ENCODE data around the gene PRKAG2. TPM values are rescaled to one million over a fixed set of nuclear protein-coding genes. Genes with fewer than 3 reads are reported as not detected.

Gene PRKAG2
- total RNA-seq, 1 donor from 2014 or later: 20.8 TPM

- no peak for TF ChIP-seq CTCF (conservative IDR thresholded peaks at IDR 0.05; ENCODE audit: low read depth, low read length)
- no peak overlapping the region for H3K4me3 ChIP-seq (ENCODE audit: low read depth, low read length)
- DNase-seq (ENCODE audit: low read depth): no peak
These were observed 59.6 kb downstream of the PRKAG2 start for GRCh38 chr7:151817315-151817690.

DNA sequence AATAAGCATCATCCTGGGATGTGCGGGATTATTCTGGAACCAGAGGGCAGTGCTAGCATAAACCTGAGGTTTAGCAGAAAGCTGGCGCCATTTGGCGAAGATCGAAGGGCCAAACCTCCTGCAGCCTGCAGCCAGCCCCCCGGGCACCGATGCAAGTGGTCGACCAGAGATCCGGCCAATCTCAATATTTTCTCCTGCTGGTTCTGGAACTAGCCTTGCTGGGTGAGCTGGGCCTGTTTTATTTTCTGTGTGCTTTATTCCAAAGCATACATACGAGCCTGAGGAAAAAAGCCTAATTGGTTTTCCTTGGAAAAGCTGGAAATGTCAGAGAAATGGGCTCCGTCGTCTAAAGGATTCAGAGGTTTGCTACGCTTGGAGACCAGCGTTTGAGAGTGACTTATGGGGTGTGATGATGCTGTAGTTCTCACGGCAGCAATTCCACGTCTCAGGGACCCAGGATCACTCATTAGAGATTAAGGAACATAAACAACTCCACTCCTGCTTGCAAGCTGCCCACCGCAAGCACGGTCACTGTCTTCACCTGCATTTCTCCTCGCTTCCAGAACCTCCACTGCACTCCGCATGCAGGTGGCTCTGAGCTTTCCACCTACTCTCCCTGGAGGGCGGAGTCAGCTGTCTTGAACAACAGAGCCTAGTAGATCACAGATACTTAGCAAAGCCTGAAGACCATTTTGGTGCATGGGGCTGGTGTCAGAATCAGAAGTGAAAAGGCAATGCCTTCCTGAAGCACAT lies 60.2 kb downstream of the PRKAG2 start:
- TF ChIP-seq CTCF (conservative IDR thresholded peaks at IDR 0.05; ENCODE audit: low read depth, low read length): no peak
- no peak overlapping the region for H3K4me3 ChIP-seq (ENCODE audit: low read depth, low read length)
- DNase-seq (ENCODE audit: low read depth): no peak

DNA sequence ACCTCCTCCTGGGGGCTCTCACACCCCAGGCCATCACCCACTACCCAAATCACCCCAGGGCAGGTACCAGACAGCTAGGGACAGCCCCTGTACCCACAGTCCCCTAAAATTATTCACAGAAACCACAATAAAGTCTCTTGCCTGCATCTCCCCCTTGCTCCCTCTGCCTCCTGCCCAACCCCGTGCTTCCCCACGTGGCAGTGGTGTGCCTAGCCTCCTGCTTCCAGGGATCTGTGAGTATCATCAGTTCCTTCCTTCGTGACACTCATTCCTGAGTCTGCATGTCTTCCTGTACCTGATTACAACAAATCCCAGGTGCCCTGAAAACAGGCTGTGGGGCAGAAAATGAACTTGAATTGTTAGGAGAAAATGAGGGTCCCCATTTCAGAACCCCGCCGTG lies 61.5 kb downstream of the PRKAG2 start:
- no peak for DNase-seq (ENCODE audit: low read depth)
- TF ChIP-seq CTCF (conservative IDR thresholded peaks at IDR 0.05; ENCODE audit: low read depth, low read length): no peak
- H3K4me3 ChIP-seq (ENCODE audit: low read depth, low read length): no peak overlapping the region

DNA sequence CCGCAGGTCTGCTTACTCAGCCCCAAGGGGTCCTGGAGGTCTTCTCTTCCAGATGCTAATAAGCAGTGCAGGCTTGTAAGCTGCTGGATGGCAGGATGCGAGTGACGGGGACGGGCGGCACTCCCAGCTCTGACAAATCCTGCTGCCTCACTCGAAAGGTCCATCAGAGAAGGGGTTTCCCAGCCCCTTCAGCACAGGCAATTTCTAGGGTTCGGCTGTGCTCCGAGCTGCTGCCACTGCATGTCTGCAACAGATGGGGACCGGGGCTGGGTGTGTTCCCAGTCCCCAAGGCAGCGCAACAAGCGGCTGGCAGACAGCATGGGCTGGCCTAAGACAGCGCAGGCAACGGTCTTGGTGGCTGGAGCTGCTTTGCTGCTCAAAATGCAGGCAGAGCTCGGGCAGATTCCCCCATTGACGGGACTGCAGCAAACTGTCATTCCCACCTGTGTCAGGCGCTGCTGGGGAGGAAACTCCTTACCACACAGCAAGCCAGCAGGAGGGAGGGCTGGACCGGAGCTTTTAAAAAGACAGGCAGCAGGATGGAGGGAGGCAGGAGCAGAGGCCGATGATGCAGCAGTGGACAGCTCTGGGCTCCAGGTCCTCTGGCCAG lies 62.4 kb downstream of the PRKAG2 start:
- no peak for DNase-seq (ENCODE audit: low read depth)
- no peak for TF ChIP-seq CTCF (conservative IDR thresholded peaks at IDR 0.05; ENCODE audit: low read depth, low read length)
- H3K4me3 ChIP-seq (ENCODE audit: low read depth, low read length): no peak overlapping the region

GRCh38 chr7:151813997-151814396 lies 62.9 kb downstream of the PRKAG2 start:
- no peak for TF ChIP-seq CTCF (conservative IDR thresholded peaks at IDR 0.05; ENCODE audit: low read depth, low read length)
- DNase-seq (ENCODE audit: low read depth): no peak
- no peak overlapping the region for H3K4me3 ChIP-seq (ENCODE audit: low read depth, low read length)

GRCh38 chr7:151813445-151813844 lies 63.5 kb downstream of the PRKAG2 start:
- no peak overlapping the region for H3K4me3 ChIP-seq (ENCODE audit: low read depth, low read length)
- TF ChIP-seq CTCF (conservative IDR thresholded peaks at IDR 0.05; ENCODE audit: low read depth, low read length): no peak
- DNase-seq (ENCODE audit: low read depth): no peak

DNA sequence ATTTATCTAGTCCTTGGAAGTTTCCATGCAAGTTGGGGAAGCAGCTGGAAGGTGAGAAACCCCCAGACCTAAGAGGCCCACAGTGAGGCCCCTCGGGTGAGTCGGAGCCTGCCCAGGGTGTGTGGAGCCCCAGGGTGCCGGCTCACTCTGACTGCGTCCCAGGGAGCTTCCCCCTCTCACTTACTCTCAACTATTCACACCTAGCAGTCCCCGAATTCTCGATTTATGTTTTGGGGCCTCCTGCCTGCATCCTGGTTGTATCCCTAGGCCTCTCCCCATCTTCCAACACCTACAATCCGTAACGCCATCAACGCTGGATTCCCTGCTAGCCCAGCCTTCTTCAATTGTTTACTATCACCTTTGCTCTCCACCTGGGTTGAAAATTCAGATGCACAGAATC lies 63.9 kb downstream of the PRKAG2 start:
- DNase-seq (ENCODE audit: low read depth): no peak
- TF ChIP-seq CTCF (conservative IDR thresholded peaks at IDR 0.05; ENCODE audit: low read depth, low read length): no peak
- H3K4me3 ChIP-seq (ENCODE audit: low read depth, low read length): no peak overlapping the region

Measured in epithelial cell of proximal tubule (primary cell).